Stimulated activated CD8-positive, alpha-beta memory T cell treated with anti-CD3 and anti-CD28 coated beads, Interleukin-15, amount 100 ng/mL, for 24 hours (primary cell): Measurements from ENCODE around the gene ZDHHC11.
"Not testable (repeated sequence)": the region's sequence is repeated elsewhere in the genome, so short reads cannot be mapped to it uniquely, and the experiment has no call there.

Experiments used
- DNase-seq: peaks from one replicate; pipeline ENCODE4 v3.0.0-alpha.2; 2020; ENCODE audit warnings: low read depth

ZDHHC11 gene

GRCh38 chr5:747303-747844 lies 103.4 kb downstream of the ZDHHC11 start:
- not testable (repeated sequence) for DNase-seq

GRCh38 chr5:746258-746761 lies 104.5 kb downstream of the ZDHHC11 start:
- DNase-seq = no peak
